HG02943 (cell line): ENCODE measurements around the gene ISYNA1.

Source experiments
- ATAC-seq: cut with Tn5 transposase; IDR thresholded peaks from one replicate; pipeline ENCODE4 v1.9.1; 2021; ENCODE audit warnings: mild to moderate bottlenecking, low read depth, moderate library complexity; ENCODE audit not compliant: unreplicated experiment

ISYNA1 gene

GRCh38 chr19:18437491-18438330, at the start of gene ISYNA1:
Gene ISYNA1, minus strand, starts transcription at chr19:18438133. Its CDS starts 154 bp downstream, at chr19:18437979.
- no peak for ATAC-seq

GRCh38 chr19:18486746-18487145, 48.8 kb upstream of the ISYNA1 start:
- ATAC-seq = no peak

- ATAC-seq = no peak
Measured at GRCh38 chr19:18484992-18485391, 47.1 kb upstream of the ISYNA1 start.

- ATAC-seq = no peak
Measured at GRCh38 chr19:18483119-18483890, 45.4 kb upstream of the ISYNA1 start.

- no peak for ATAC-seq
Measured at GRCh38 chr19:18481505-18482222, 43.7 kb upstream of the ISYNA1 start.

GRCh38 chr19:18480006-18480691, 42.2 kb upstream of the ISYNA1 start:
- no peak for ATAC-seq

- ATAC-seq = no peak
Measured at GRCh38 chr19:18478545-18479311, 40.8 kb upstream of the ISYNA1 start.

- ATAC-seq = no peak
Measured at GRCh38 chr19:18477974-18478373, 40.0 kb upstream of the ISYNA1 start.

GRCh38 chr19:18477042-18477779, 39.3 kb upstream of the ISYNA1 start:
- ATAC-seq = no peak

GRCh38 chr19:18476507-18477041, 38.6 kb upstream of the ISYNA1 start:
- ATAC-seq = no peak

- ATAC-seq = no peak
Measured at GRCh38 chr19:18475762-18476331, 37.9 kb upstream of the ISYNA1 start.

- ATAC-seq = no peak
Measured at GRCh38 chr19:18475004-18475453, 37.1 kb upstream of the ISYNA1 start.

GRCh38 chr19:18474366-18474887, 36.5 kb upstream of the ISYNA1 start:
- no peak for ATAC-seq

- no peak for ATAC-seq
Measured at GRCh38 chr19:18473706-18474087, 35.8 kb upstream of the ISYNA1 start.

- no peak for ATAC-seq
Measured at GRCh38 chr19:18473003-18473705, 35.2 kb upstream of the ISYNA1 start.

- no peak for ATAC-seq
Measured at GRCh38 chr19:18470787-18471186, 32.9 kb upstream of the ISYNA1 start.

GRCh38 chr19:18469069-18469846, 31.3 kb upstream of the ISYNA1 start:
- no peak for ATAC-seq
